Mucosa of rectum (tissue), 2 donors: ENCODE data around the gene PDSS2.
"Not testable (repeated sequence)": the region's sequence is repeated elsewhere in the genome, so short reads cannot be mapped to it uniquely, and the experiment has no call there.

Experiments used
- H3K27ac ChIP-seq, 2 donors: one replicate each; pipeline ENCODE4 v1.7.0; 2013; ENCODE audit warnings: inconsistent platforms in 2 of 2, low read depth in 2 of 2, low read length in 2 of 2
- H3K27me3 ChIP-seq, 2 donors: one replicate each; pipeline ENCODE4 v1.7.0; 2013; ENCODE audit warnings: low read length in 2 of 2; ENCODE audit not compliant: control insufficient read depth in 2 of 2, insufficient read depth in 2 of 2
- H3K36me3 ChIP-seq, 2 donors: one replicate each; pipeline ENCODE4 v1.7.0; 2013; ENCODE audit warnings: low read length in 2 of 2; ENCODE audit not compliant: control insufficient read depth in 2 of 2, insufficient read depth in 2 of 2
- H3K4me1 ChIP-seq, 2 donors: one replicate each; pipeline ENCODE4 v1.7.0; 2013; ENCODE audit warnings: low read length in 2 of 2, mild to moderate bottlenecking in 1 of 2; ENCODE audit not compliant: control insufficient read depth in 2 of 2, insufficient read depth in 2 of 2
- H3K4me3 ChIP-seq, 2 donors: one replicate each; pipeline ENCODE4 v1.7.0; 2013; ENCODE audit warnings: low read length in 2 of 2
- H3K9ac ChIP-seq, 2 donors: one replicate each; pipeline ENCODE4 v1.7.0; 2013; ENCODE audit warnings: low read length in 2 of 2, low read depth in 1 of 2, mild to moderate bottlenecking in 1 of 2
- H3K9me3 ChIP-seq, 2 donors: one replicate each; pipeline ENCODE4 v1.7.0; 2013; ENCODE audit warnings: low read length in 2 of 2; ENCODE audit not compliant: control insufficient read depth in 2 of 2
- donor health status: healthy.
- donor health status: Normal muscosa, but diverticular disease.

PDSS2 gene

GRCh38 chr6:107369493-107369892 lies 89.9 kb downstream of the PDSS2 start:
- H3K4me1 ChIP-seq = no peaks in the 10 kb centered on the region
- H3K4me3 ChIP-seq = no peak overlapping the region
- H3K9ac ChIP-seq = no peak overlapping the region
- H3K36me3 ChIP-seq = no peaks in the 10 kb centered on the region
- no peak overlapping the region for H3K27ac ChIP-seq
- no peaks in the 10 kb centered on the region for H3K27me3 ChIP-seq
- H3K9me3 ChIP-seq = no peaks in the 10 kb centered on the region

GRCh38 chr6:107368471-107368870 lies 90.9 kb downstream of the PDSS2 start:
- Histone ChIP-seq H3K27me3 (no peaks in the 10 kb centered on the region), H3K36me3 (no peaks in the 10 kb centered on the region), H3K9me3 (no peaks in the 10 kb centered on the region), H3K27ac (no peak overlapping the region), H3K4me1 (no peaks in the 10 kb centered on the region), H3K4me3 (no peak overlapping the region), H3K9ac (no peak overlapping the region)

GRCh38 chr6:107364173-107364572 lies 95.2 kb downstream of the PDSS2 start:
- not testable (repeated sequence) for H3K9ac ChIP-seq, H3K27me3 ChIP-seq, H3K9me3 ChIP-seq, H3K36me3 ChIP-seq, H3K4me1 ChIP-seq, H3K4me3 ChIP-seq, H3K27ac ChIP-seq

- no peak overlapping the region for H3K27ac ChIP-seq
- H3K4me3 ChIP-seq = no peak overlapping the region
- peaks cover 4 to 5% of the 10 kb centered on the region in 2 donors for H3K36me3 ChIP-seq
- no peaks in the 10 kb centered on the region for H3K4me1 ChIP-seq
- no peaks in the 10 kb centered on the region for H3K9me3 ChIP-seq
- H3K27me3 ChIP-seq = no peaks in the 10 kb centered on the region
- no peak overlapping the region for H3K9ac ChIP-seq
These were observed 97.4 kb downstream of the PDSS2 start for GRCh38 chr6:107361753-107362604.

- Histone ChIP-seq H3K4me1 (no peaks in the 10 kb centered on the region), H3K27me3 (no peaks in the 10 kb centered on the region), H3K4me3 (no peak overlapping the region), H3K9me3 (no peaks in the 10 kb centered on the region), H3K27ac (no peak overlapping the region), H3K36me3 (peaks cover 4 to 5% of the 10 kb centered on the region in 2 donors), H3K9ac (no peak overlapping the region)
These were observed 98.9 kb downstream of the PDSS2 start for GRCh38 chr6:107360476-107360875.

GRCh38 chr6:107357842-107358241 lies 101.5 kb downstream of the PDSS2 start:
- Histone ChIP-seq H3K9me3 (no peaks in the 10 kb centered on the region), H3K27me3 (no peaks in the 10 kb centered on the region), H3K27ac (no peak overlapping the region), H3K9ac (no peak overlapping the region), H3K36me3 (no peaks in the 10 kb centered on the region), H3K4me3 (no peak overlapping the region), H3K4me1 (no peaks in the 10 kb centered on the region)

GRCh38 chr6:107357031-107357430 lies 102.3 kb downstream of the PDSS2 start:
- Histone ChIP-seq H3K27ac (no peak overlapping the region), H3K36me3 (no peaks in the 10 kb centered on the region), H3K4me3 (no peak overlapping the region), H3K4me1 (no peaks in the 10 kb centered on the region), H3K27me3 (no peaks in the 10 kb centered on the region), H3K9ac (no peak overlapping the region), H3K9me3 (no peaks in the 10 kb centered on the region)

GRCh38 chr6:107355659-107356058 lies 103.7 kb downstream of the PDSS2 start:
- no peaks in the 10 kb centered on the region for H3K4me1 ChIP-seq
- H3K36me3 ChIP-seq = no peaks in the 10 kb centered on the region
- no peak overlapping the region for H3K4me3 ChIP-seq
- H3K9me3 ChIP-seq = no peaks in the 10 kb centered on the region
- no peak overlapping the region for H3K9ac ChIP-seq
- no peak overlapping the region for H3K27ac ChIP-seq
- no peaks in the 10 kb centered on the region for H3K27me3 ChIP-seq

GRCh38 chr6:107354451-107354850 lies 104.9 kb downstream of the PDSS2 start:
- no peaks in the 10 kb centered on the region for H3K9me3 ChIP-seq
- H3K9ac ChIP-seq = no peak overlapping the region
- H3K4me3 ChIP-seq = no peak overlapping the region
- H3K4me1 ChIP-seq = no peaks in the 10 kb centered on the region
- H3K27ac ChIP-seq = no peak overlapping the region
- H3K36me3 ChIP-seq = no peaks in the 10 kb centered on the region
- no peaks in the 10 kb centered on the region for H3K27me3 ChIP-seq

GRCh38 chr6:107353773-107354382 lies 105.5 kb downstream of the PDSS2 start:
- Histone ChIP-seq H3K4me3 (no peak overlapping the region), H3K9ac (no peak overlapping the region), H3K36me3 (no peaks in the 10 kb centered on the region), H3K27ac (no peak overlapping the region), H3K9me3 (no peaks in the 10 kb centered on the region), H3K4me1 (no peaks in the 10 kb centered on the region), H3K27me3 (no peaks in the 10 kb centered on the region)
